GM18505 (cell line): ENCODE results near the gene PRRG2.
"Not testable (repeated sequence)": the region's sequence is repeated elsewhere in the genome, so short reads cannot be mapped to it uniquely, and the experiment has no call there.

Experiments
- ATAC-seq: cut with Tn5 transposase; IDR thresholded peaks from one replicate; pipeline ENCODE4 v1.9.1; 2021; ENCODE audit not compliant: unreplicated experiment
- POLR2A ChIP-seq: IDR thresholded peaks from 4 replicates; pipeline ENCODE4 v1.6.1; 2011; ENCODE audit warnings: borderline replicate concordance; ENCODE audit not compliant: insufficient read depth, insufficient read length; ENCODE audit errors: extremely low read depth

Gene PRRG2

DNA sequence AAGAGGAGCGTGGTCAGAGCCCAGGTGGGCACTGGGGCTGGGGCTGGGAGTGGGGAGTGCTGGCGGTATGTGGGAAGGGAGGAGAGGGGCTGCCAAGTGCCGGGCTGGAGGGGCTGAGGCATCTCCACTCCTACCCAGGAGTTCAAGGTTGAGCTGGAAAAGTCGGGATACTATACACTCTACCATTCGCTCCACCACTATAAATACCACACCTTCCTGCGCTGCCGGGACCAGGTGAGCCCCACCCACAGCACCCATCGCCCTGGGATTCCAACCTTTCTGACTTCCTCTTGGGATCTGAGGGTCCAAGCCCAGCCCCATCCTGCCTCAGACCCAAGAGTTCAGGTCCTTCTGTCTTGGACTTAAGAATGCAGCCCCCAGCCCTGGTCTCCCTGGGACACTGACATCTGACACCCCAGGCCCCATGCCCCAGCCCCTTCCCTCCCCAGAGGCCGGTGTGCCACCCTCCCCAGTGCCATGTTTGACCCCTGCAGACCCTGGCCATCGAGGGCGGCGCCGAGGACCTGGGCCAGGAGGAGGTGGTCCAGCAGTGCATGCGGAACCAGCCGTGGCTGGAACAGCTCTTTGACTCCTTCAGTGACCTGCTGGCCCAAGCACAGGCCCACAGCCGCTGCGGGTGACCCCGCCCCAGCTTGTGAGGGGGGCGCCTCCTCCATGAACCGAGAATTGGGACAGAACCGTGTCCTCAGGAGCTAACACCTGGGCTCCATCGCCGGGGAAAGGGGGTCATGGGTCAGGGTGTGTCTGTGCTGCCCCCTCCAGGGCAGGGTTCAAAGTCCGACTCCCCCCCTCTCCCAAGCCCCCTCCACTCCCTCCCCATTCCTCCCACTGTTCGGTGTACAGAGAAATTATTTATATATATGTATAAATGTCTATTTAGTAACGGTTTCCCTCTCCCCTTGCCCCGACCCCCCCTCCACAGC is 44.1 kb downstream of the PRRG2 start:
- ATAC-seq, result no peak

DNA sequence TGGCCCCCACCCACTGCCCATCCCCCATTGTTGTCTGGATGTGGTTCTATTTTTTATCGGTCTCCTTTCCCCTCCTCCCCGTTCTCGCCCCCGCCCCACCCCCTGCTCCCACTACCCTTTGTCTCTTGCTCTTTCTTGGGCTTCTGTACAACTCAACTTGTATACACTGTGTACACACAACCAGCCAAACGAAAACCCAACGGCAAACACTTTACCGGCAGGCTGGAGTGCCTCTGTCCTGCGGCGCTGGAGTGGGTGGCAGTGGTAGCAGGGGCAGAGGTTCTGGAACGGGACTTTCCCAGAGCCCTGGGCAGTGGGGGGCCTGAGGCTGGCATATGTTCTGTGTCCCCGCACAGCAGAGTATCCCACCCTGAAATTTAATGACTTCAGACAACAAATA is 45.1 kb downstream of the PRRG2 start:
- ATAC-seq, result no peak
- TF ChIP-seq POLR2A, result no peak

More for the DNA sequence above, 44.1 kb downstream of the PRRG2 start:
- TF ChIP-seq POLR2A, result no peak

DNA sequence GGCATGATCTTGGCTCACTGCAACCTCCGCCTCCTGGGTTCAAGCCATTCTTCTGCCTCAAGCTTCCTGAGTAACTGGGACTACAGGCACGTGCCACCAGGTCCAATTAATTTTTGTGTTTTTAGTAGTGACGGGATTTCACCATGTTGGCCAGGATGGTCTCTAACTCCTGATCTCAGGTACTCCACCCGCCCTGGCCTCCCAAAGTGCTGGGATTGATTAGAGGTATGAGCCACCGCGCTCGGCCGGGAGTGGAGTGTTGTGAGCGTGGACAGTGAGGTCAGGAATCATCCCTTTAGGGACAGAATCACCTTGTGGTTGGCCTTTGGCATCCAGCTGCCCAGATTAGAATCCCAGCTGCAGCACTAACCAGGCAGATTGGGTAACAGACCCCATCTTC is 48.5 kb downstream of the PRRG2 start:
- no peak for ATAC-seq
- TF ChIP-seq POLR2A, result no peak

DNA sequence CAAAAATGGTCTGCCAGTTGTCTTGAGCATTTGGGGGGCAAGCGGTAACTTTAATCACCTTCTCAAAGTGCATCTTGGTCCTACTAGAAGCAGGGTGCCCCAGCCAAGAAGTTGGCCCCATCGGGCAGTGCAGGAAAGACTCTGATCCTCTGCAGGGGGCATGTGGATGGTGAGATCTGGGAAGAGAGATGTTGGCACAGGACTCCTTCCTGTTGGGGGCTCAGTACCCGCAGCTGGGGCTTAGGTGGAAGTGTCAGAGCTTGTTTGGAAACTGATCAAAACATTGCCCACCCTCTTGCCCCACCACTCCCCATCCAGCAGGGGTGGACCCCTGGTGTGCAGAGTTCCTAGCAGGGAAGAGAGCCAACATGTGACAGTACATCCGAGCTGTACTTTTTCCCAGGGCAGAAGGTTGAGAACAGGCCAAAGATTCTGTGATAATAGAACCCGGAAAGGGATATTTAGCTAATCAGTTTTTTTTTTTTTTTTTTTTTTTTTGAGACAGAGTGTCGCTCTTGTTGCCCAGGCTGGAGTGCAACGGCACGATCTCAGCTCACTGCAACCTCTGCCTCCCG is 50.0 kb downstream of the PRRG2 start:
- no peak for TF ChIP-seq POLR2A
- ATAC-seq, result no peak

DNA sequence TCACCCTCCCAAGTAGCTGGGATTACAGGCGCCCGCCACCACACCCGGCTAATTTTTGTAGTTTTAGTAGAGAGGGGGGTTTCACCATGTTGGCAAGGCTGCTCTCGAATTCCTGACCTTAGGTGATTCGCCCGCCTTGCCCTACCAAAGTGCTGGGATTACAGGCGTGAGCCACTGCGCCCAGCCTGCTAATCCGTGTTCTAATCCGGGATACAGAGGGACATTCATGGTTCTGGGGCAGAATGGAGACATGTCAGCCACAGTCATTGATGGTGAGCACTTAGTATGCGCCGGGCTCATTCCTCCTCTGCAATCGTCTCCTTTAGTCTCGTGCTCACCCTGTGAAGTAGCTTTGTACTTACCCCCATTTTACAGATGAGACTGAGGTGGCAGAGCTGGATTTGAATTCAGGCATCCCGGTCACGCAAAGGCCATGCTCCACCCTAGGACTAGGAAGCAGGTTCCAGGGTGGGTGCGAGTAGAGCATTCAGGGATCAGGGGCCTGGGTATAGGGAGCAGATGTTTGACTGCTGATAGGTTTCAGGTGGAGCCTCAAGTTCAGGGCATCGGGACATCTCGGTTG is 50.6 kb downstream of the PRRG2 start:
- no peak for ATAC-seq
- no peak for TF ChIP-seq POLR2A

DNA sequence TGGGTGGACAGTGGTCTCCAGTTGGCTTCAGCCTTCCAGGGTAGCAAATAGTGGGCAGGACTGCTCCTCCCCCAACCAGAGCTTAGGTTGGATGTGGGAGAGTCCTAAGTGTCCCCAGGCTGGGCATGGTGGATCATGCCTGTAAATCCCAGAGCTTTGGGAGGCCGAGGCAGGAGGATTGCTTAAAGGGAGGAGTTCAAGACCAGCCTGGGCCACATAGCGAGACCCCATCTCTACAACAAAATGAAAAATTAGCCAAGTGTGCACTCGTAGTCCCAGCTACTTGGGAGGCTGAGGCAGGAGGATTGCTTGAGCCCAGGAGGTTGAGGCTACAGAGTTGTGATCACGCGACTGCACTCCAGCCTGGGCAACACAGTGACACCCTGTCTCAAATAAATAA is 51.5 kb downstream of the PRRG2 start:
- no peak for ATAC-seq
- TF ChIP-seq POLR2A, result no peak

DNA sequence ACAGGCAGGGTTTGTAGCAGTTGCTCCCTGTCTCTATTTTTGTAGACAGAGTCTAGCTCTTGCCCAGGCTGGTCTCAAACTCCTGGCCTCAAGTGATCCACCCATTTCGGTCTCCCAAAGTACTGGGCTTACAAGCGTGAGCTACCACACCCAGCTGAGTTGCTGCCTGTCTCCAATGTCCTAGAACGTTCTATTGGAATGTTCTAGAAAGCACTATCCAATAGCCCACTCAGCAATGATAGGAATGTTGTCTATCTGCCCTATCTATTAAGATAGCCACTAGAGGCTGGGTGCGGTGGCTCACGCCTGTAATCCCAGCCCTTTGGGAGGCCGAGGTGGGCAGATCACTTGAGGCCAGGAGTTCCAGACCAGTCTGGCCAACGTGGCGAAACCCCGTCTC is 52.2 kb downstream of the PRRG2 start:
- ATAC-seq, result not testable (repeated sequence)

DNA sequence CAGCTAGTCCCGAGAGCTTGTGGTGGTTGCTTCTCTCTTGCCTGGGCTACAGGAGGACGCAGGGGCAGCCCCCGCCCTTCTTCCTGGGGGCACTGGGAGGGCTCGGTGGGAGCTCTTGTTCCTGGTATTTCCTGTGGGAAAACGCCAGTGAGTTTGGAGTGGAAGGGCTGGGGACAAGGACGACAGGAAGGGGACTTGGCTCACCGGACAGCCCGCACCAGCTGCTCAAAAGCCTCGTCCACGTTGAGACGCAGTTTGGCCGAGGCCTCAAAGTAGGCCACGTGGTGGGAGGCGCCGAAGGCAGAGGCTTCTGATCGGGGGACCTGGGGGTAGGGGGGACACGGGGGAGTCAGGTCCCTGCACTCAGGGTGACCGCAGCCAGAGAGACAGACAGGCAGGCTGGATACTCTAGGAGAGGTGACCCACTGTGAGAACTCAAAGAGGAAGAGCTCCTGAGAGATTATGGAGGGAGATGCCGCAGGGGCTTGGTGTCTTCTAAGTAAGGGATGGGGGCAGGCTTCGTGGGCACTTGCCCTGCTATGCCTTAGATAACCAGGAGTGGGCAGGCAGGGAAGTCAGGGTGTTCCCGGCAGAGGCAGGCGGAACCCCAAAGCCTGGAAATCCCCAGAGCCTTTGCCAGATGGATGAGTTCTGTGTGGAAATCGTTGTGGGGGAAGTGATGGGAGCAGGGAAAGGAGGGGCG is 54.6 kb downstream of the PRRG2 start:
- TF ChIP-seq POLR2A, result no peak
- no peak for ATAC-seq

DNA sequence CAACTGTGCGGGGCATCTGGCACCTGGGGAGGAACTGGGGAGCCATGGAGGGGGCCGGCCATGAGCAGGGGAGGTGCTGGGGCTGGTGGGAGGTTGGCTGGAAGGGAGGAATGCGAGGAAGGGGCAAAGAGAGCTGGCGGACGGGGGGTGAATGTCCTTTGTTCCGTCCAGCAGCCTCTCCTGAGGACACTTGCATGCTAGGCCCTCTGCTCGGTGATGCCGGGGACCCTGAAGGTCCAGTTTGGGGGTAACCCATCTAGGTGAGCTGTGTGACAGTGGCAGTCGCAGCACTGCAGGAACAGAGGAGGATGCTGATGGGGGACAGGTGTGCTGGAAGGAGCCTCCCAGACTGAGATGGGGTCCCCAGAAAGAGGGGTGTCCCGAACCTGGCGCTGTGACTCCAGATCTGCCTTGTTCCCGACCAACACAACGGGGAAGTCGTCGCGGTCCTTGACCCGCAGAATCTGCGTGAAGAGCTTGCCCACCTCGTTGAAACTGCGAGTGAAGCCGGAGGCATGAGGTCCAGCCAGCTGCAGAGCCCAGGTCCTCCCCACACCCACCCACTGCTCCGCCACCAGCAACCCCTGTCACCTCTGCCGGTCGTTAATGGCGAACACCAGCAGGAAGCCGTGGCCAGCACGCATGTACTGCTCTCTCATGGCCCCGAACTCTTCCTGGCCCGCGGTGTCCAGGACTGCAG is 55.3 kb downstream of the PRRG2 start:
- no peak for TF ChIP-seq POLR2A
- ATAC-seq, result no peak

DNA sequence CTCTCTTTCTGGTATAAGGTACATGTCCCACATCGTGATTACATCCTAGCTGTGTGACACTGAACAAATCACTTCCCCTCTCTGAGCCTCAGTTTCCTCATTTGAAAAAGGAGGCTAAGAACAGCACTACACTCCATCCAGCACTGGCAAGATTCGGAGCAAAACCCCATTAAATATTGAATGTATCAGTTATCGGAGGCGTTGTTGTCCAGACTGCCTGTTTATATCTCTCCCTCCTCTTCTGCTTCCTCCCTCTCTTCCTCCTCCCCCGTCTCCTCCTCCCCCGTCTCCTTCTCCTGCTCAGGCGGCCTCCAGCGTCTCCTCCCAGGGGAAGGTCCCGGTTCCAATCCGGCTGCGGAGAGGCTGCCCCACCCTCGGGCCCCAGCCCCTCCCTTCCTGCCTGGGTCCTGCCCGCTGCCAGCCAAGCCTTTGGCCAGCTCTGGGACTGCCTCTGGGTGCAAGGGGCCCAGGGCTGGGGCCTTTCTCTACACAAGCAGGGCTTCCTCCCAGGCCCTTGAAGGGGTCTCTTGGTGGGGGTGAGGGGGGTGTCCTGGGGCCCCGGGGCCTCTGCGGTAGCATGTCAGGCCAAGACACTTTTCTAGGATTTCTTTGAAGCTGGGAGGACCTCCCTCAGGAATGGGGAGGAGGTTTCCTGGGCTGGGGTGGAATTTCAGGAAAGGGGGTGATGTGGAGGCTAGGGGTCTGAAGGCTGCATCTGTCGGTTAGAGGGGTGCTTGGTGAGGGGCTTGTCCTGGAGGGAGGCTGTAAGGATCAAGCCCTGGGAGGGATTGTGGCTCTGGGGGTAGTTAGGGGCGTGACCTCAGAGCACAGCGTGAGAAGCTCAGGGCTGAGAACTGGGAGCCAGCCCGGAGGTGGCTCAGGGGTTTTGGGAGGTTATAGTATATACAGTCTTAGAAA is 57.0 kb downstream of the PRRG2 start:
- TF ChIP-seq POLR2A, result no peak
- ATAC-seq, result no peak

DNA sequence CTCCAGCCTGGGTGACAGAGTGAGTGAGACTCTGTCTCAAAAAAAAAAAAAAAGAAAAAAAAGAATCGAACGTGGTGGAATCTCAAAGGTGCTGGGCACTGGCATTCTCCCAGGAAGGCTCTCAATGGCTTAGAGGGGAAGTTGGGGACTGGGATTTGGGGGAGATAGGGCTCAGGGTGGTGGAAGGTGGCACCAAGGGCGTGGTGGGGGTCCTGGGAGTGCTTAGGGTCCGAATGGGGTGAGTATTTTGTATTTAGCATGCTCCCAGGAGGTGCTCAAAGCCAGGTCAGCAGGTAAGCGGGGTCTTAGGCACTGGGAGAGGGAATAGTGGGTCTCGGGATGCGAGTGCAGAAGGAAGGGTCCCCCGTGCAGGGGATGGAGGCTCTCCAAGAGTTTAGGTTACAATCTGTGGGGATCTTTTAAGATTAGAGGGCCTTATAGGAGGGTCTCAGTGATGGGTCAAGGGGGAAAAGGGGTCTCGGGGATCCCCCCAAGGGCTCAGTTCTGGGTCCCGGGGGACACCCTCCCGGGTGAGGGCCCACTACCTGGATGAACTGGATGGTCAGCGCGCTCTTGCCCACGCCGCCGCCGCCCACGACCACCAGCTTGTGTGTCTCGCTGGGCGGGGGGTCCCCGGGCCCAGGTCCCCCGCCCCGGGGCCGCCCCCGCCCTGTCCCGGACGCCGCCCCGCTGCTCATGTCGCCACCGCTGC is 58.4 kb downstream of the PRRG2 start:
- TF ChIP-seq POLR2A, result no peak
- no peak for ATAC-seq
